ENCODE results near the gene FAM185A. TPM values are rescaled to one million over a fixed set of nuclear protein-coding genes. Genes with fewer than 3 reads are reported as not detected.

FAM185A gene
- total and polyA plus RNA-seq, 2 of the 8 experiments (the other 6 are each of a cell fraction or from before 2014, with no cell fraction given) = 5.2 to 6.6 TPM

- TF ChIP-seq RAD21 (IDR thresholded peaks at IDR 0.05 in 1 of 2, conservative IDR thresholded peaks at IDR 0.05 in 1 of 2; ENCODE audit: low read depth in 2 of 2, low read length in 2 of 2) (no peak), MAX (IDR thresholded peaks at IDR 0.05) (no peak), SRF (IDR thresholded peaks at IDR 0.05; ENCODE audit: low read depth, low read length) (no peak)
Measured at GRCh38 chr7:102856036-102856435, 107.2 kb downstream of the FAM185A start (continued).

Small RNA genes lying within 50 kb of the gene (small RNA-seq; reads per million reads assigned to genes)
- gene RNU6-1136P (ENCODE audit: insufficient read depth) = not detected

Other genes with a start within 250 kb of the FAM185A start
- gene RASA4B, start 231.2 kb upstream of the FAM185A start, total RNA-seq (2021; fragmentation: NEBNext Ultra II Directional; extraction: Animal tissue kit (Norgen Biotek cat#: 25700)) = 2.6 and 3.4 TPM in 2 replicates
- gene RASA4B, start 231.2 kb upstream of the FAM185A start, polyA plus RNA-seq (2011; rRNA removed) = 6.7 and 8.3 TPM in 2 replicates
- gene UPK3BL2, start 205.3 kb upstream of the FAM185A start, total RNA-seq (2021; fragmentation: NEBNext Ultra II Directional; extraction: Animal tissue kit (Norgen Biotek cat#: 25700)) = 12.4 and 12.5 TPM in 2 replicates
- 18.3 and 22.6 TPM in 2 replicates for gene UPK3BL2, start 205.3 kb upstream of the FAM185A start, polyA plus RNA-seq (2011; rRNA removed)
- gene SPDYE2, start 197.8 kb upstream of the FAM185A start, total RNA-seq (2021; fragmentation: NEBNext Ultra II Directional; extraction: Animal tissue kit (Norgen Biotek cat#: 25700)) = not detected in 2 replicates
- gene SPDYE2, start 197.8 kb upstream of the FAM185A start, polyA plus RNA-seq (2011; rRNA removed) = not detected in 2 replicates
- 19.3 and 24.6 TPM in 2 replicates for gene POLR2J3, start 176.4 kb upstream of the FAM185A start, total RNA-seq (2021; fragmentation: NEBNext Ultra II Directional; extraction: Animal tissue kit (Norgen Biotek cat#: 25700))
- 15.8 and 18.7 TPM in 2 replicates for gene POLR2J3, start 176.4 kb upstream of the FAM185A start, polyA plus RNA-seq (2011; rRNA removed)
- gene RASA4, start 132.2 kb upstream of the FAM185A start, total RNA-seq (2021; fragmentation: NEBNext Ultra II Directional; extraction: Animal tissue kit (Norgen Biotek cat#: 25700)) = 19.6 and 25.1 TPM in 2 replicates
- 23.4 and 37.0 TPM in 2 replicates for gene RASA4, start 132.2 kb upstream of the FAM185A start, polyA plus RNA-seq (2011; rRNA removed)
- 5.9 and 6.4 TPM in 2 replicates for gene UPK3BL1, start 106.2 kb upstream of the FAM185A start, total RNA-seq (2021; fragmentation: NEBNext Ultra II Directional; extraction: Animal tissue kit (Norgen Biotek cat#: 25700))
- gene UPK3BL1, start 106.2 kb upstream of the FAM185A start, polyA plus RNA-seq (2011; rRNA removed) = 16.1 and 31.7 TPM in 2 replicates
- gene SPDYE2B, start 98.7 kb upstream of the FAM185A start, total RNA-seq (2021; fragmentation: NEBNext Ultra II Directional; extraction: Animal tissue kit (Norgen Biotek cat#: 25700)) = not detected in 2 replicates
- not detected in 2 replicates for gene SPDYE2B, start 98.7 kb upstream of the FAM185A start, polyA plus RNA-seq (2011; rRNA removed)
- gene POLR2J2, start 77.3 kb upstream of the FAM185A start, total RNA-seq (2021; fragmentation: NEBNext Ultra II Directional; extraction: Animal tissue kit (Norgen Biotek cat#: 25700)) = 7.7 and 7.9 TPM in 2 replicates
- 1.8 and 2.1 TPM in 2 replicates for gene POLR2J2, start 77.3 kb upstream of the FAM185A start, polyA plus RNA-seq (2011; rRNA removed)
- gene LRRC17, start 164.0 kb downstream of the FAM185A start, total RNA-seq (2021; fragmentation: NEBNext Ultra II Directional; extraction: Animal tissue kit (Norgen Biotek cat#: 25700)) = 3.0 and 3.3 TPM in 2 replicates
- 2.2 and 3.0 TPM in 2 replicates for gene LRRC17, start 164.0 kb downstream of the FAM185A start, polyA plus RNA-seq (2011; rRNA removed)

All from H1 (cell line).